ENCODE data around the gene AKR1D1. TPM values are rescaled to one million over a fixed set of nuclear protein-coding genes. Genes with fewer than 3 reads are reported as not detected.

Gene AKR1D1
- total and polyA plus RNA-seq, 5 experiments from 2014 or later = not detected

DNA sequence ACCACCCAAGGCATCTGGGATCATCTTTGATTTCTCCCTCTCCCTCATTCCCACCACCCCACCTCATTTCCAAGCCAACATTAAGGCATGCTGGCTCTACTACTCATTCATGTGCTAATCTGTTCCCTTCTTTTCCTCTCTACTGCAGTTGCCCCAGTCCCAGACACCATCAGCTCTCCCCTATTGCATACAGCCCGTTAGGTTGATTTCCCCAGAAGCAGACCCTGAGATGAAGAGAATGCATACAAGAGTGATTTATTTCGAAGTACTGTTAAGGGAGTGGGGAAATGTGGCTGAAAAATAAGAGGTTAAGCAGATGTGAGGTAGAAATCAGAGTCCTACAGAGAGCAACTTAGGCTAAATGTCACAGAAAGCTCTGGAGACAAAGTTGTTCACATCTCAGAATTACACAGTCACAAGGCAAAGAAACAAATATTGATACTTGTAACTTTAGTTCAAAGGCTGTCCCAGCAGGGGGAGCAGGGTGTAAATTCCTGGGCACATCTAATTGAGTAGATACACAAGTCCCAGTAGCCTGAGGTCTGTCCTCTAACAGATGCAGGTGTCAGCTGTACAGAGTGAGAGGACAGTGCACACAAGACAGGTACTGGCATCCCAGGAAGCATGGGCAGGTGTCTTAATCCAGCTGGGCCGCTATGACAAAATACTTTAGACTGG lies 20.9 kb downstream of the AKR1D1 start:
- Mint-ChIP-seq H3K27ac (no peak overlapping the region), H3K27me3 (peaks cover 0 to 12% (median 5%) of the 10 kb centered on the region in 5 donors), H3K36me3 (no peaks in the 10 kb centered on the region), H3K9me3 (no peaks in the 10 kb centered on the region), H3K4me1 (no peaks in the 10 kb centered on the region), H3K4me3 (no peak overlapping the region)
- DNase-seq (no peak), ATAC-seq (no peak)
- POLR2A ChIA-PET = no interaction called here

DNA sequence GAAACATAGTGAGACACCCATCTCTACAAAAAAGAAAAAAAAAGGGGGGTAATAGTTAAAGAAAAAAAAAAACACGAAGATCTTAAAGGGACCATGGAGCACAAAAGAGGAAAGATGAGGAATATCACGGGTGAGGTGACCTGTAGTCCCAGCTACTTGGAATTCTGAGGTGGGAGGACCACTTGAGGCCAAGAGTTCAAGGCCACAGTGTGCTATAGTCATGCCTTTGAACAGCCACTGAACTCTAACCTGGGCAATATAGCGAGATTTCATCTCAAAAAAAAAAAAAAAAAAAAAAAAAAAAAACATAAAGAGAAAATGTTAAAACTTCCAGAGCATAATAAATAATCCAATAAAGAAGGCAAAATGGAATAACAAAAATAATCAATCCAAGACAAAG lies 23.6 kb downstream of the AKR1D1 start:
- Mint-ChIP-seq H3K27ac (no peak overlapping the region), H3K4me3 (no peak overlapping the region), H3K9me3 (no peaks in the 10 kb centered on the region), H3K27me3 (peaks cover 0 to 12% (median 4%) of the 10 kb centered on the region in 5 donors), H3K36me3 (no peaks in the 10 kb centered on the region), H3K4me1 (no peaks in the 10 kb centered on the region)
- POLR2A ChIA-PET = no interaction called here
- no peak for ATAC-seq
- DNase-seq = no peak

DNA sequence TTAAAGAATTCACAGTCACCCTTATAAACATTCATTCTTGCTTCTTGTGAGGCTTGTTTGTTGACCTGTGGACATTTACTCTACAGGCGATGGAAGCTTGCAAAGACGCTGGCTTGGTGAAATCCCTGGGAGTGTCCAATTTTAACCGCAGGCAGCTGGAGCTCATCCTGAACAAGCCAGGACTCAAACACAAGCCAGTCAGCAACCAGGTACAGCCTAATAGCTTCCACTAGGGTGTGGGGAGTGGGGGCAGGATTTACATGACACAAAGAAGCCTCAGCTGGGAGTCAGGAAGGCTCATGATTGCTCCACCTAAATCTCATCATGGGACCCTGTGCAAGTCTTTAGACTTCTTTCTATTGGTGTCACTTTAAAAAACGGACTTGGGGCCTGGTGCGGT lies 29.0 kb downstream of the AKR1D1 start:
- no peaks in the 10 kb centered on the region for H3K9me3 Mint-ChIP-seq
- no peak overlapping the region for H3K4me3 Mint-ChIP-seq
- no peak for ATAC-seq
- POLR2A ChIA-PET = no interaction called here
- H3K27me3 Mint-ChIP-seq = peaks cover 0 to 4% (median 0%) of the 10 kb centered on the region in 5 donors
- DNase-seq = no peak
- no peaks in the 10 kb centered on the region for H3K36me3 Mint-ChIP-seq
- no peaks in the 10 kb centered on the region for H3K4me1 Mint-ChIP-seq
- no peak overlapping the region for H3K27ac Mint-ChIP-seq

DNA sequence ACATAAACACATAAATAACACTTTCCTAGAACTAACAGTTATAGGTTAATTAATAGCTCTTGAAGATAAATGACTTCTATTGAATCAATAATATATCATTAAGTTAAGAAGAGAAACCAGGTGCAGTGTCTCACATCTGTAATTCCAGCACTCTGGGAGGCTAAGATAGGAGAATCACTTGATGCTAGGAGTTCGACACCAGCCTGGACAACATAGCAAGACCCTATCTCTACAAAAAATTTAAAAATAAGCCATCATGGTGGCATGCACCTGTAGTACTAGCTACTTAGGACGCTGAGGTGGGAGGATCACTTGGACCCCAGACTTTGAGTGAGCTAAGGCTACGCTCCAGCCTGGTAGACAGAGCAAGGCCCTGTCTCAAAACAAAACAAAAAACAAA lies 38.8 kb downstream of the AKR1D1 start:
- Mint-ChIP-seq H3K36me3 (peaks cover 0 to 3% (median 0%) of the 10 kb centered on the region in 3 donors), H3K27me3 (peaks cover 5 to 23% (median 10%) of the 10 kb centered on the region in 5 donors), H3K27ac (no peak overlapping the region), H3K9me3 (no peaks in the 10 kb centered on the region), H3K4me3 (no peak overlapping the region), H3K4me1 (peaks cover 0 to 6% (median 2%) of the 10 kb centered on the region in 4 donors)
- POLR2A ChIA-PET = no interaction called here
- ATAC-seq (no peak), DNase-seq (no peak)

DNA sequence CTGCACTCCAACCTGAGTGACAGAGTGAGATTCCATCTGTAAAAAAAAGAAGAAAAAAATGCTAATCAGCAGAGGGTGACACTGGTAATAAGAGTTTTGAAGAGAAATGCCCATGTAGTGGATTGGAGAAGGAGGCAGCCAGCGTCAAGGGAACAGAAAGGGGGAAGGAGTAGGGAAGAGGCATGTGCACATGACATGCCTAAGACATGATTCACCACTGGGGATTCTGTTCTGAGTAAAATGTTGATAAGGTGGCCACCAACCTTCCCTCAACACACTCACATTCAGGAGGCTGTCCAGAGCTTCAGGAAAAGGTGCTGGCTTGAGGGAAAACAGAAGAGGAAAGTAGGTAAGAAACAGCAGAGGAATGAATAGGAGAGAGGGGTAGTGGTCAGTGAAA lies 39.9 kb downstream of the AKR1D1 start:
- peaks cover 0 to 3% (median 0%) of the 10 kb centered on the region in 3 donors for H3K36me3 Mint-ChIP-seq
- H3K4me1 Mint-ChIP-seq = peaks cover 0 to 2% (median 0%) of the 10 kb centered on the region in 4 donors
- H3K27me3 Mint-ChIP-seq = peaks cover 5 to 21% (median 8%) of the 10 kb centered on the region in 5 donors
- POLR2A ChIA-PET = interaction anchor here (0.6 kb wide), 1 partner anchor 394 kb away, joined by 3 read pairs; no protein-coding TSS in a partner anchor
- H3K4me3 Mint-ChIP-seq = no peak overlapping the region
- no peaks in the 10 kb centered on the region for H3K9me3 Mint-ChIP-seq
- H3K27ac Mint-ChIP-seq = no peak overlapping the region
- DNase-seq (no peak), ATAC-seq (no peak)

DNA sequence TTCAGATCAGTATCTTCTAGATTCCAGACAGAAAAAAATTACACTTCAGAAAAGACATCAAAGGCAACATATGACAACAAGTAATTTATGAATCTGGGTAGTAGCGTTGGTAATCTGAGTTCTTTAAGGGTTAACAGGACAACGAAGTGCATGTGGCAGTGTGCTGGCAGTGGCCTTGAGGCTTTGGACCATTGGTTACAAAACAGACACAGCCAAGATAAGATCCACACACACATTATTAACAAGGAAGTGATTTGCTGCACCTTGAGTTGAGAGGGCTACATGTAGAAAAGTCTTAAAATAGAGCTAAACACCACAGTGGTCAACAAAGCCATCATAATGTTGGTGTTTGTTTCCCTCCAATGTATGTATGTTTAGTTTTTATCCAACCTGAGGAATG lies 40.6 kb downstream of the AKR1D1 start:
- H3K4me1 Mint-ChIP-seq = peaks cover 0 to 2% (median 0%) of the 10 kb centered on the region in 4 donors
- POLR2A ChIA-PET = no interaction called here
- ATAC-seq = no peak
- peaks cover 0 to 3% (median 0%) of the 10 kb centered on the region in 3 donors for H3K36me3 Mint-ChIP-seq
- H3K27ac Mint-ChIP-seq = no peak overlapping the region
- peaks cover 1 to 21% (median 7%) of the 10 kb centered on the region in 5 donors for H3K27me3 Mint-ChIP-seq
- H3K9me3 Mint-ChIP-seq = no peaks in the 10 kb centered on the region
- H3K4me3 Mint-ChIP-seq = no peak overlapping the region
- no peak for DNase-seq

DNA sequence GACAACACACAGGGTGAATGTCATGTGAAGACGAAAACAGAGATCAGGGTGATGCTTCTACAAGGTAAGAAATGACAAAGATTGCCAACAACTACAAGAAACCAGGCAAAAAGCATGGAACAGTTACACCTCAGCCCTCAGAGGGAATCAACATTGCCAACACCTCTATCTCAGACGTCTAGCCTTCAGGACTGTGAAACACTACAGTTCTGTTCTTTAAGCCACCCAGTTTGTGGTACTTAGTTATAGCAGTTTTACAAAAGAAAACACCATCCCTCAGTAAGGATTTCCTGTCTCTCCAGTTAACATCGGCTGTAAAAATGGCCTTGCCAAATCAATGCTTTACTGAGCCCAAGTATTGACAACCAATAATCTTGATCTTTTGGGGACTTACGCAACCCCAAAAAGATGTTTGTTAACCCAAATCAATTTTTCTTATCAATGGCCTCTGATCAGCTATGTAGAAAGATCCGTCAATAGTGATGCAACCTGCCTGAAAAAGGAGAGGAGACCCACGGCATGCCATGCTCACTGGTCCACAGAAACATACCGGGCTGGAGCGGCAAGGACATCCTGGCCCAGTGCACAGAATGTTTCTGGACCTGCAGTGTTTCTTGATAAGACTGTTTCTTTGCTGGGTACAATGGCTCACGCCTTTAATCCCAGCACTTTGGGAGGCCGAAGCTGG lies 44.0 kb downstream of the AKR1D1 start:
- ATAC-seq (no peak), DNase-seq (no peak)
- POLR2A ChIA-PET = no interaction called here
- peaks cover 1 to 21% (median 7%) of the 10 kb centered on the region in 5 donors for H3K27me3 Mint-ChIP-seq
- H3K4me1 Mint-ChIP-seq = peaks cover 0 to 2% (median 0%) of the 10 kb centered on the region in 4 donors
- H3K36me3 Mint-ChIP-seq = no peaks in the 10 kb centered on the region
- no peak overlapping the region for H3K4me3 Mint-ChIP-seq
- no peaks in the 10 kb centered on the region for H3K9me3 Mint-ChIP-seq
- H3K27ac Mint-ChIP-seq = no peak overlapping the region

DNA sequence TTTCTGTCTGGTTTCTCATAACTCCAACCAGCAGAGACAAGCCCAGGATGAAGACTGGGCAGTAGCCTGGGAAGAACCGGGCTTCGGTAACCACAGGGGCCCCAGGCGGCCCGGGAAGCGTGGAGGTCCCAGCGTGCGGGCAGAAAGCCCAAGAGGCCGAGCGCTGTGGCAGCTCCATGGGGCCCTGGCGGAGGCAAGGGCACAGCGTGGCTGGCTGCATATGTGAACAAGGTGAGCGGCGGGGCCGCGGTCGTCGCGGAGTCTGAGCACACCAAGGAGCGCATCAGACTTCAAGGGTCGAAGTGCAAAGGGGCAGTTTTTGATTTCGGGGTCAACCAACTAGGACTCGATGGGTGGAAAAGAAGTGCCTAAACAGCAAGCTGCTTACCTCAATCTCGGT lies 45.9 kb downstream of the AKR1D1 start:
- POLR2A ChIA-PET = no interaction called here
- peaks cover 0 to 2% (median 0%) of the 10 kb centered on the region in 4 donors for H3K4me1 Mint-ChIP-seq
- no peak for DNase-seq
- no peak overlapping the region for H3K27ac Mint-ChIP-seq
- H3K4me3 Mint-ChIP-seq = no peak overlapping the region
- H3K27me3 Mint-ChIP-seq = peaks cover 0 to 10% (median 3%) of the 10 kb centered on the region in 5 donors
- ATAC-seq = no peak
- no peaks in the 10 kb centered on the region for H3K9me3 Mint-ChIP-seq
- no peaks in the 10 kb centered on the region for H3K36me3 Mint-ChIP-seq

DNA sequence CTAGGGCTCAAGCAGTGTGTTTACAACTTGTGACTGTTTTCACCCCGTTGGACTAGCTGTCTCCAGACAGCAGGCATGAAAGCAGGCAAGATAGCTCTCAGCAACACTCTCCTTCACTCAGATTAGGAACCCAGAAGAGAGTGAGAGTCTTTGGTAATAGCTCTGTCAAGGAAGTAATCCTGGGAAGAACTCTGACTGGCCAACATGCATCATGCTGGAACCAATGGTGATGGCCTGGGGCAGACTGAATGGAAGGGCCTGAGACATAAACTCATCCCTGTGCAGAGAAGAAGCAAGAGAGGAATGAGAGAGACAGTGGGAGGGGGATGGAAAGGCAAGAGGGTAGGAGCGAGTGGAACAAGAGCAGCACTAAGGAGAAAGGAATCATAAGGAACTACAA lies 48.9 kb downstream of the AKR1D1 start:
- peaks cover 0 to 7% (median 0%) of the 10 kb centered on the region in 9 donors for H3K9me3 Mint-ChIP-seq
- no peaks in the 10 kb centered on the region for H3K4me1 Mint-ChIP-seq

DNA sequence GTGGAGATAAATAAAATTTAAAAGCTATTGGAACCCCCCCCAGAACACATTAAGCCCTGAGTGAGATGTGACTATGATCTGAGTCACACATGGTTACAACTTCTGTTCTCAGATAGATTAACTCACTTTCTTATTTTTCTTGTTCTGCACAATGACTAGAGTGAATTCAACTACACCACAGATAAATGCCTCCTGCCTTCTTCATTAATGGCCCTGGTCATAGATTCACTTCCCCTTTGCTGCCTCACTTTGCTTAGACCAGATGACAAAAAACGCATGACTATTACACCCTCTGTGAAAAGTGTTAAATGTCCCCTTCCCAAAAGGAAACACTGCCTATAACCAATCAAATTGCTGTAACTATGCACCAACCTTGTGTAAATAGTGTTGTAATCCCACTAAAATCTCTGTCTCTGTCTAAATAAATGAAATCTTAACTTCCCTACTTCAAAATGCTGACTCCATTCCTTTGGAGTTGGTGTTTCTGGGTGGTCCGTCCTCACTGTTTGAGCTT lies 49.4 kb downstream of the AKR1D1 start:
- POLR2A ChIA-PET = no interaction called here
- no peaks in the 10 kb centered on the region for H3K4me1 Mint-ChIP-seq
- DNase-seq (no peak), ATAC-seq (no peak)
- peaks cover 0 to 7% (median 0%) of the 10 kb centered on the region in 9 donors for H3K9me3 Mint-ChIP-seq
- H3K27ac Mint-ChIP-seq = no peak overlapping the region
- H3K4me3 Mint-ChIP-seq = no peak overlapping the region
- peaks cover 0 to 1% (median 0%) of the 10 kb centered on the region in 5 donors for H3K27me3 Mint-ChIP-seq
- no peaks in the 10 kb centered on the region for H3K36me3 Mint-ChIP-seq

More for the DNA sequence above, 48.9 kb downstream of the AKR1D1 start:
- H3K36me3 Mint-ChIP-seq = no peaks in the 10 kb centered on the region
- no peak overlapping the region for H3K4me3 Mint-ChIP-seq
- H3K27ac Mint-ChIP-seq = no peak overlapping the region
- ATAC-seq (no peak), DNase-seq (no peak)
- POLR2A ChIA-PET = no interaction called here
- H3K27me3 Mint-ChIP-seq = peaks cover 0 to 1% (median 0%) of the 10 kb centered on the region in 5 donors

DNA sequence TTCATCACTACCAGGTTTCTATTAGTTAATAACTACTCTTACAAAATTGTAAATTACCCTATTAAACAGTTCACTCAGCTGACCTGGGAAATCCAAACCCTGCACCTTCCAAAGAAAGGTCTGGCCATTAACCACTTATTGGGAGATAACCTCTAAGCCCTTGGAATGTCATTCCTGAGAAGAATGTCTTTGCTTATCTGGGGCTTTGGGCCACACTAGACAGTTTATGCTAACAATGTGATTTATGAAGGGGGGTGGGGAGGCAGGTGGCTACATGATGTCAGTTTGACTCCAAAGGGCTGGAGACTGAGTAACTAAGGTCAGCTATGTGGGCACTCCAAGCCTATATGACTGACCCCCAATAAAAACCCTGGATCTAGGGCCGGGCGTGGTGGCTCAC lies 50.7 kb downstream of the AKR1D1 start:
- H3K9me3 Mint-ChIP-seq = peaks cover 0 to 7% (median 0%) of the 10 kb centered on the region in 9 donors
- no peak overlapping the region for H3K4me3 Mint-ChIP-seq
- H3K27ac Mint-ChIP-seq = no peak overlapping the region
- no peaks in the 10 kb centered on the region for H3K36me3 Mint-ChIP-seq
- H3K27me3 Mint-ChIP-seq = peaks cover 0 to 1% (median 0%) of the 10 kb centered on the region in 5 donors
- H3K4me1 Mint-ChIP-seq = no peaks in the 10 kb centered on the region
- ATAC-seq (no peak), DNase-seq (no peak)
- POLR2A ChIA-PET = no interaction called here

DNA sequence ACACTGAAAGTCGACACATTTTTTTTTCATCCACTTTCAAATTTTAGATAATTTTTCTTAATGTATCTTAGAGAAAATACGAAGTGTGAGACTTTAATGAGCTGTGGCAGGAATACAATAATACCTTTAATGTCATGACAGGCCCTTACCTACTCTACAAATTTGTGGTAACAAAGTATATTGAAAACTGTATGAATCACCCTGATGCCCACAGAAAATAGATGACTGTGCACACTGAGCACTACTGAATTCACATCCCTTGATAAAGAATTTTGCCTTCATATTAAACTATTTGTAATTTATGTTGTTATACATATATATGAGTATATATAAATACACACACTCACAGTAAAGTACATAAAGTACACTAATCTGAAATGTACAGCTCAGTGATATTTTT lies 51.7 kb downstream of the AKR1D1 start:
- no peaks in the 10 kb centered on the region for H3K36me3 Mint-ChIP-seq
- ATAC-seq = no peak
- POLR2A ChIA-PET = no interaction called here
- H3K9me3 Mint-ChIP-seq = peaks cover 0 to 12% (median 5%) of the 10 kb centered on the region in 9 donors
- no peaks in the 10 kb centered on the region for H3K27me3 Mint-ChIP-seq
- H3K27ac Mint-ChIP-seq = no peak overlapping the region
- DNase-seq = no peak
- H3K4me3 Mint-ChIP-seq = no peak overlapping the region
- H3K4me1 Mint-ChIP-seq = no peaks in the 10 kb centered on the region

DNA sequence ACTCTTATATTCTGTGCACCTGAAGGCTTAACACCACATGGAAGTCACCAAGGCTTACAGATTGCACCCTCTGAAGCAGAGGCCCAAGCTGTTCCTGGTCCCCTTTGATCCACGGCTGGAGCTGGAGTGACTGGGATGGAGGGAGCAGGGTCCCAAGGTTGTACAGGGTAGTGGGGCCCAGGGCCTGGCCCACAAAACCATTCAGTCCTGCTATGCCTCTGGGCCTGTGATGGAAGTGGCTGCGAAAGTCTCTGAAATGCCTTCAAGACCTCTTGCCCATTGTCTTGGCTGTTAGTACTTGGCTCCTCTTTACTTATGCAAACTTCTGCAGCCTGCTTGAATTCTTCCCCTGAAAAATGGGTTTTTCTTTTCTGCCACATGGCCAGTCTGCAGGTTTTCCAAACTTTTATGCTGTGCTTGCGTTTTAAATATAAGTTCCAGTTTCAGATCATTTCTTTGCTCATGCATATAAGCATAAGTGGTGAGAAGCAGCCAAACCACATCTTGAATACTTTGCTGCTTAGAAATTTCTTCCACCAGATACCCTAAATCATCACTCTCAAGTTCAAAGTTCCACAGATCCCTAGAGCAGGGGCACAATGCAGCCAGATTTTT lies 53.4 kb downstream of the AKR1D1 start:
- POLR2A ChIA-PET = no interaction called here
- H3K4me3 Mint-ChIP-seq = no peak overlapping the region

More for the DNA sequence above, 53.4 kb downstream of the AKR1D1 start:
- H3K27me3 Mint-ChIP-seq = no peaks in the 10 kb centered on the region
- no peak for ATAC-seq
- H3K27ac Mint-ChIP-seq = no peak overlapping the region
- no peak for DNase-seq
- H3K4me1 Mint-ChIP-seq = no peaks in the 10 kb centered on the region
- H3K36me3 Mint-ChIP-seq = no peaks in the 10 kb centered on the region
- peaks cover 0 to 14% (median 5%) of the 10 kb centered on the region in 9 donors for H3K9me3 Mint-ChIP-seq
